Activated CD8-positive, alpha-beta memory T cell treated with anti-CD3 and anti-CD28 coated beads for 24 hours (primary cell): Measurements from ENCODE around the gene FXYD4.
A peak's percentile ranks its signal among the peaks of the same experiment; 100 is the strongest.

Experiments
- DNase-seq: peaks from one replicate; pipeline ENCODE4 v3.0.0-alpha.2; 2020

The FXYD4 gene

DNA sequence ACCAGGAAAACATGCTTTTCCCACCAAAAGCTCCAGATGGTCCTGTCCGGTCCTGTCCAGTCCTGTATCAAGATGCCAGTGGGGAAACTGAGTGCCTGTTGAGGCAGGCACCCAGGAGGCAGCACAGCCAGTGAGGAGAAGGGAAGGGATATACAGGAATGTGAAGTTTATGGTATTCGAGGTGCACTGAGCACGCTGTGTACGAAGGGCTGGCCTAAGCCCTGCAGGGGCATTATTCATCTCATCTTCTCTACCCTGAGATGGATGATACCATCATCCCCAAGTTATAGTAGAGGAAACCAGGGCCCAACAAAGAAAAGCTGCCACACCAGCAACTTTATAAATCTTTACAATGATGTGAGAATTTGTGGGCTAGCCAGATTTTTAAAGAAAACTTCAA, 23.4 kb upstream of the FXYD4 start:
- no peak for DNase-seq

DNA sequence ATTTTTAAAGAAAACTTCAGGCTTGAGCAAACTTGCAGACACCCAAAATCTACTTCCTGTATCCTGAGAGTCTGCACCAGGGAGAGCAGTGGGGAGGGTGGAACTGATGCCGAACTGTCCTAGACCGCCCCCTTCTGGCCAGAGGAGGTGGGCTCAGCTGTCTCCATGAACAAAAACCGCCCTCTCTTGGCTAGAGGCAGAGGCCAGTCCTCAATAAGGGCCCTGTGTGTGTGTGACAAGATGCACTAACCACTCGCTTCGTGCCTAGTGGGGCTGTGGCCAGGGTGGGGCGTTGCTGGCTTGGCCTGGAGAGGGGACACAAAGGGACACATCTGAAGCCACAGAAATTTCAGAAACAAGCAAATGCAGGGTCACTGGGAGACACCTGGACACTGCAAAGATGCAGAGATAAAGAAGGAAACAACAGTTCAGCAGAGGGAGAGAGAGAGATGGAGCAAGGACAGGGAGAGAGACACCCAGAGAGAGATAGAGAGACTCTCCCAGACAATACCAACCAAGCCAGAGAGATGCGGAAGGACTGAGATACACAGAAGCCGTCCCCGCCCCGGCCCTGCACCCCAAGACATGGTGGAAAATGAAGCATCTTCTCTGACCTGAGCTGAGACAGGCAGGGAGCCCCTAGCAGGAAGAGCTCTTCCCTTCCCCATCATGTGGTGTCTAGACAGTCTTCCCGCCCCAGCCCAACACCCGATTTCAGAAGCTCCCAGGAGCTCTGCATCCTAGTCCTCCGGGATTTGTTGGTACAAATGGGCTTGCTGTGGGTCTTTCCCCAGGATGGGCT, 22.7 kb upstream of the FXYD4 start:
- DNase-seq: peak; percentile 92

GRCh38 chr10:43350156-43350555, 21.3 kb upstream of the FXYD4 start:
- no peak for DNase-seq

DNA sequence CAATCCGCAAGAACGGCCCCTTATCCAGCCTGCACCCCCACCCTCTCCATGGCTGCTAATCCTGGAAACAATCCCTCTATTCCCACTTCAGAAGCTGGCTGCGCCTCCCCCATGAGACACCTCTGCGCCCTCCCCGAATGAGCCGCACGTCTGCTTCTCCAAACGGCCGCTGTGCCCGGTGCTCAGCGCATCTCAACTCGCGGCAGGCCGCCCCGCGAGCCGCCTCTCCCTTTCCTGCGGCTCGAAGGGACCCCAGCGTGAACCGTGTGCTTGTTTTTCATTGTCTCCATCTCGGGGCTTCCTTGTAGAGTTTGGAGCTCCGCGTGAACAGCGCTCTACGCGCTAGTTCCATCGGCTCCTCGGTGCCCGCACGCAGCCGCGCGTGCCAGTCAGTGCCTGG, 20.8 kb upstream of the FXYD4 start:
- no peak for DNase-seq

GRCh38 chr10:43351301-43351700, 20.1 kb upstream of the FXYD4 start:
- no peak for DNase-seq

DNA sequence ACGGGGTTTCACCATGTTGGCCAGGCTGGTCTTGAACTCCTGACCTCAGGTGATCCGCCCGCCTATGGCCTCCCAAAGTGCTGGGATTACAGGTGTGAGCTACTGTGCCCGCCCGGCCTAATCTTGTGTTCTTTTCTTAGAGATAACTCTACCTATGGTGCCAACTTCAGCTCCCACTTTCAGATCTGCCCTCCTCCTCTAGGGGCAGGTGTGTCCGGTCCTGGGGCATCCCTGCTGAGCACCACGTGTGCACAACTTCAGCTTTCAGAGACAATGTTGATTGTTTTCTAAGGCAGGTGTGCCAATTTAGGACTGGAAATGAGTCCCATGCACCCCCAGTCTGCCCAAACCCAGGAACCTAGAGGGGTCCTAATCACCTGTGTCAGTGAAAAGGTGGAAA, 18.5 kb upstream of the FXYD4 start:
- DNase-seq: no peak

DNA sequence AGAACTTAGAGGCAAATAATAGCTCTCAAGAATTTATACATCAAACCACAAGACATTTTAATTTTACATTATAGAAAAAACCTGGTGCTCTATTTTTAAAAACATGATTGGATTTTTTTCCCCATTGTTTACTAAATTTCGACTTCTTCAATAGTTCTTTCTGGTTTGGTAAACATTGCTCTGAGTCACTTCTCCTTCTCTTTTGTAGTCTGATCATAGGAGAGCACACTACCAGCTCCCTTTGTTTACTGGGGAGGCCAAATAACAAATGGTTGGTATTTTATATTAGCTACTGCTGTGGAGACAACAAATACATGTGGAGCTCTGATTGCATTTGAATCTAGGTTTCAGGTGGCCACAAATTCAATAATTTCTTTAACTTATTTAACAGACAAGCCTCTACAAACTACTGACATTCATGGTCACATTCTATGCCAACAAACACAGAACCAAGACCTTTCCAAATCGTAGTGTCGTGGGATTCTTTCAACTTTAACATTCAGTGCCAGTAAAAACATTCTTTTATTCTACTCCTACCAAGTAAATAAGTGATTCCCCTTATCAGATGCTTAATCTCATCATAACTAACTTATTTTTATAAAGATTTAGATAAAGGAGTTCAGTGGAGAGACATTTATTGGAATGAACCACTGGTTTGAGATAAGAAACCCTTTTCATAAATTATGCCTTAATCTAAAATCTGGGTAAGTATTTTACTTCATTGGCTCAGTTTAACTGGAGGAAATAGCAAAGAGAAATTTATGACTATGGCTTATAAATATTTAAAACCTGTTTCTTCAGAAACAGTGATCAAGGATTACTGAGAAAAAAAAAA, 17.7 kb upstream of the FXYD4 start:
- no peak for DNase-seq

DNA sequence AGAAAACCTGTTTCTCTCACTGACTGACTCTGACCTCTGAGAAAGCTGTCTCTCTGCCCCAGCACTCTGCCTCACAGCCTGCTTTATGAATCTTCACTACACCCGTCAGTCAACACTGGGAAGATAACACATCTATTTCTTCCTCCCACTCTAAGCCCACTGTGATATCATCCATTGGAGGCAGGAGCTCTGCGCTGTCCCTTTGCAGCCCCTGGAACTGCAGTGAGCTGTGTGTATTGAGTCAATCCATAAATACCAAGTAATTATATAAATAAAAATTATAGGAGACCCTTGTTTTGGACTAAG, 17.2 kb upstream of the FXYD4 start:
- no peak for DNase-seq

GRCh38 chr10:43354879-43355380, 16.5 kb upstream of the FXYD4 start:
- no peak for DNase-seq

DNA sequence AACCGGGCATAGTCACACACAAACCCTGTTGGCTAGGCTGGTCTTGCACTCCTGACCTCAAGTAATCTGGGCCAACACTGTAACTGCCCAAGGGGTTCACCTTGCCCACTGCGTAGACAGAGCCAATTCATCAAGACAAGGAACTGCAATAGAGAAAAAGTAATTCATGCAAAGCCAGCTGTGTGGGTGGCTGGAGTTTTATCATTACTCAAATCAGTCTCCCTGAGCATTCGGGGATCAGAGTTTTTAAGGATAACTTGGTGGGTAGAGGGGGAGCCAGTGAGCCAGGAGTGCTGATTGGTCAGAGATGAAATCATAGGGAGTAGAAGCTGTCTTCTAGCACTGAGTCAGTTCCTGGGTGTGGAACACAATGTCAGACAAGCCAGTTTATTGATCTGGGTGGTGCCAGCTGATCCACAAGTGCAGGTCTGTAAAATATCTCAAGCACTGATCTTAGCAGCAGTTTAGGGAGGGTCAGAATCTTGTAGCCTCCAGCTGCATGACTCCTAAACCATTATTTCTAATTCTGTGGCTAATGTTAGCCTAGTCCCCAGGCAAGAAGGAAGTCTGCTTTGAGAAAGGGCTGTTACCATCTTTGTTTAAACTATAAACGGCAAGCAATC, 15.6 kb upstream of the FXYD4 start:
- no peak for DNase-seq

DNA sequence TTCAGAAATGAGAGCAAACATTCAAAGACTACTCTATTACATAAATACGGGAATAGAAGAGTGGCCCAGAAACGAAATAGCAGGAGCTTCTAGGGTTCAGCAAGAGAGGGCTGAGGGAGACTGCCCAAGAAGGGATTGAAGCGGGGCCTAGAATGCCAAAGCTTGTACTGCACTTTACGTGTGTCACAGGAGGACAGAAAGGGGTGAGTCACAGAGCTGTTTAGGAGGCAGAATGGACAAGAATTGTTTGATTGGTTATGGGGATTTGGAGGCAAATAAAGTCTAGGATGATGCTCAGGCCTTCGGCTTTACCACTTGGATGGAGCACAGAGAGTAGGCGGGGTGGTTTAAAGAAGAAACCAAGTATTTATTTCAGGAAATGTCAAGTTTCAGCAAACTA, 11.3 kb upstream of the FXYD4 start:
- DNase-seq: no peak

GRCh38 chr10:43361547-43362190, 9.8 kb upstream of the FXYD4 start:
- DNase-seq: no peak

GRCh38 chr10:43362191-43362839, 9.1 kb upstream of the FXYD4 start:
- DNase-seq: peak; percentile 96

GRCh38 chr10:43365001-43365400, 6.4 kb upstream of the FXYD4 start:
- DNase-seq: no peak

DNA sequence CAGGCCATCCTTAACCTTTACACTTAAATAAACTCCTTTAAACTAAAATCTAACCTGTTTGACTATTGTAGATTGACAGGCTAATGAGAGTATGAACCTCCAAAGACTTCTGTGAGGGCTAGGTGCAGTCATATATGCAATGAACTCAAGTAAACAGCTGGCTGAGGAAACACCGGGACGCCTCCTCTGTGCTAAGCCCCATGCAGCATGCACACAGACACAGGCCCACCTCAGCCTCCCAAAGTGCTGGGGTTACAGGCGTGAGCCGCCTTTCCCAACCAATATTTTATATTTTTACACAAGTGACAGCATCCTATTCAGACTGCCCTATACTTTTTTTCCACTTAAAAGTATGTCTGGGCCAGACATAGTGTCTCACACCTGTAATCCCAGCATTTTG, 1.5 kb upstream of the FXYD4 start:
- DNase-seq: no peak

- no peak for DNase-seq
Observed at GRCh38 chr10:43370671-43371215, 693 bp upstream of the FXYD4 start.

- DNase-seq: no peak
Observed at GRCh38 chr10:43372765-43373361, 1.4 kb downstream of the FXYD4 start.

- no peak for DNase-seq
Observed at GRCh38 chr10:43373461-43373860, 2.0 kb downstream of the FXYD4 start.

GRCh38 chr10:43374194-43374593, 2.8 kb downstream of the FXYD4 start:
- no peak for DNase-seq

DNA sequence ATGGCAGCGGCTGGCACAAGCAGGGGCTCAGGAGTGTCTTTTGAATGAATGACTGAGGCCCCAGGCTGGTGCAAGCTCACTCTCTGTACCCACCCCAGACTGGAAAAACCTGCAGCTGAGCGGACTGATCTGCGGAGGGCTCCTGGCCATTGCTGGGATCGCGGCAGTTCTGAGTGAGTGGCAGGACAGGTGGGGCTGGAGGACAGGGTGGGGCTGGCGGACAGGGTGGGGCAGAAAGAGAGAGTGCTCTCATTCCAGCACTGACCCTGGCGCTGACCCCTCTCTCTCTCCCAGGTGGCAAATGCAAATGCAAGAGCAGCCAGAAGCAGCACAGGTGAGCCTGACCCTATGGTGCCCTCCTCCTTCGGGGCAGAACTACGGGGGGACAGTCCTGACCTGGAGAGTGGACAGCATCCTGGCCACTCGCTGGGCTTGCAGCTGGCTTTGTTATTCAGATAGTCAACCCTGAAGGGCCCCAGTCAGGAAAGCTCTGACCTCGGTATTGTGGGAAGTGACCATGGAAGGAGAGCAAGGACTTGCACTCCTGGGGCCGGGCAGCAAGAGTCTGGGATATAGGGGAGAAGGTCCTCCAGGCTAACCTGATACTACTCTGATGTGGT, 4.1 kb downstream of the FXYD4 start:
- DNase-seq: no peak

DNA sequence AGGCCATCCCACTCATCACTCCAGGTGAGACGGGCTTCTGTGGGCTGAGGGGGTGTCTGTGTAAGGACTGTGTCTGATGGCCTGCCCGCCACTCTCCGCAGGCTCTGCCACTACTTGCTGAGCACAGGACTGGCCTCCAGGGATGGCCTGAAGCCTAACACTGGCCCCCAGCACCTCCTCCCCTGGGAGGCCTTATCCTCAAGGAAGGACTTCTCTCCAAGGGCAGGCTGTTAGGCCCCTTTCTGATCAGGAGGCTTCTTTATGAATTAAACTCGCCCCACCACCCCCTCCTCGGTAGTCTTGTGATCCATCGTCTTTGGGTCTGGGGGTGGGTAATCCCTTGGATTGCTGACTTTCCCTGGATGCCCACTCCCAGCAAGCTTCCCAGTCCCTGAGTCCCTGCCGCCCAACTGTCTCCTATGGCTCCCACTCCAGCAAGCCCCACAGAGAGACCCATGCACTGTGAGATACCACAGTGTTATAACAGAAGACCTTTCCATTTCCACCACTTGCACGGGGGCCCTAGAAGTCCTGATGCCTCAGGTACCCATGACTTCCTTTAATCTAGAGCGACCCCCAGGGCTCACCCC, 4.7 kb downstream of the FXYD4 start:
- DNase-seq: no peak
